Measurements from ENCODE around the gene TMIGD3. TPM values are rescaled to one million over a fixed set of nuclear protein-coding genes. Genes with fewer than 3 reads are reported as not detected.

Gene TMIGD3
- total and polyA plus RNA-seq, 2 of the 4 experiments (the other 2 are of a cell fraction): under 0.01 to 0.12 TPM

DNA sequence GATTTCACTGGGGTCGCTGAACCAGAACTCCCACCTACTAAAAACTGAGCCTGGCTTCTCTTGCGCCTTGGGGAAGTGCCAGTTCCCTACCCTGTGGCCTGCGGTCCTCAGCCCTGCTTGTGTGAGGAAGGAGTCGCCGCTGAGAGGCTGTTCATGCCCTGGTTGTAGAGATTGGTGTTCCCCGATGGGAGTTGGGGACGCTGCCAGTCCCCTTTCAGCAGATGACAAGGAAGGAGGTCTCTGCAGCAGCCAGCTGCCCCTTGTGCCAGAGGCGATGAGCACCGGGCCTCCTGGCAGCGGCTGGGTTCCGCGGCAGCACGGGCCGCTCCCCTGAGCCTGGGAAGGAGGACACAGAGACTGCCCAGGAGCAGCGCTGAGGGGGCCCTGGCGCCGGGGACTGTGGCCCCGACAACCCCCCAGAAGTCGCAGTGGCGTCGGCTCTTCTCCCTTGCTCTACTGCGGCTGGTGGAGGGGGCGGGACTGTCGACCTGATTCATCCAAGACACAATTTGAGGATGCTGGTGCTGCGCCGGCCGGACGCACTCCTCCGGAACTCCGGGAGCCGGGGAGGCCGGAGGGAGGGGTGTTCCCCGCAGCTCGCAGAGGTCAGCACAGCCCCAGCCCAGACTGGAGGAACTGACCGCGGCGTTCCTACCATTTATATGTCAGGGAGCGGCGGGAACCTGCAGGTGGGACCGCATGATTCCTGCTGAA, 12.0 kb upstream of the TMIGD3 start:
- DNase-seq (peak; percentile 54), ATAC-seq (ENCODE audit: low read depth) (peak; percentile 91)
- peak overlapping the region; percentile 39 for H2BK120ac ChIP-seq (ENCODE audit: low read depth, low read length)
- peaks cover 7% of the 10 kb centered on the region for H3K9me1 ChIP-seq (ENCODE audit: insufficient read depth, low read length)
- no peaks in the 10 kb centered on the region for H3K9me3 ChIP-seq (ENCODE audit: control insufficient read depth, insufficient read depth, low read length)
- peak overlapping the region; percentile 51; the same call in 1 of the 2 replicates for H3K4ac ChIP-seq (ENCODE audit: low read depth, low read length)
- H4K91ac ChIP-seq (ENCODE audit: insufficient read depth, low read depth, low read length): peak overlapping the region; percentile 80
- H2BK15ac ChIP-seq (ENCODE audit: low read depth, low read length): peak overlapping the region; percentile 42; the same call in 1 of the 3 replicates
- H2BK5ac ChIP-seq (ENCODE audit: low read depth, low read length, poor library complexity, severe bottlenecking): peak overlapping the region; percentile 45
- H3K56ac ChIP-seq (ENCODE audit: extremely low read depth, insufficient read depth, low read length): no peak overlapping the region
- peak overlapping the region; percentile 57 for H4K5ac ChIP-seq (ENCODE audit: low read depth, low read length)
- dilution Hi-C loops (cut with HindIII; ENCODE audit: low sequenced_read_pairs, unreplicated experiment): no loop called here
- no peaks in the 10 kb centered on the region for H3K36me3 ChIP-seq (ENCODE audit: control insufficient read depth, insufficient read depth, low read length)
- H4K8ac ChIP-seq (ENCODE audit: low read depth in 2 of 2, low read length in 2 of 2): peak overlapping the region; percentile 17 to 70; a peak in 3 of 4 replicates
- intact Hi-C loops (cut with micrococcal nuclease): loop anchor here (5.0 kb wide), 1 partner anchor 37 kb away; no protein-coding TSS in a partner anchor
- peak overlapping the region; percentile 39; the same call in 1 of the 2 replicates for H2AK5ac ChIP-seq (ENCODE audit: low read depth, low read length)
- H3K4me3 ChIP-seq (ENCODE audit: insufficient read depth, low read depth, low read length): peak overlapping the region; percentile 18; the same call in 1 of the 2 replicates
- H2AFZ ChIP-seq (replicated peaks; ENCODE audit: low read length, poor library complexity): peak overlapping the region; percentile 97
- in situ Hi-C loops (cut with MboI; ENCODE audit: low sequenced_read_pairs): no loop called here
- 18% methylated on average over 17 of the region's 40 CpGs; no CpG with 5 or more reads in 1 of the 2 experiments for WGBS, 2 experiments (ENCODE audit: extremely low coverage in 2 of 2, insufficient read length in 1 of 2)
- H3K4me1 ChIP-seq (ENCODE audit: control insufficient read depth, insufficient read depth, low read length): peaks cover 7% of the 10 kb centered on the region
- POLR2A ChIA-PET (ENCODE audit: unreplicated experiment): no interaction called here
- H2AK9ac ChIP-seq (replicated peaks; ENCODE audit: low read depth, low read length, poor library complexity): peak overlapping the region; percentile 58
- no TSS peak for BruUV-seq (replicated peaks)
- peak overlapping the region; percentile 22; the same call in 1 of the 2 replicates for H3K18ac ChIP-seq (ENCODE audit: low read depth, low read length)
- CTCF ChIA-PET: interaction anchor here (0.7 kb wide), 1 partner anchor 1231 kb away, joined by 3 read pairs; no protein-coding TSS in a partner anchor
- H3K79me1 ChIP-seq (ENCODE audit: low read depth in 1 of 2, low read length in 2 of 2): no peaks in the 10 kb centered on the region
- H3K23ac ChIP-seq (ENCODE audit: low read depth, low read length): peak overlapping the region; percentile 70
- no peak overlapping the region for H2BK20ac ChIP-seq (ENCODE audit: low read depth, low read length)
- peak overlapping the region; percentile 6 for H3K14ac ChIP-seq (replicated peaks; ENCODE audit: low read depth, low read length)
- H3K27me3 ChIP-seq (ENCODE audit: control insufficient read depth, insufficient read depth, low read length): no peaks in the 10 kb centered on the region
- no peak overlapping the region; the same call in 1 of the 2 replicates for H3K27ac ChIP-seq (ENCODE audit: insufficient read depth, low read length)
- H4K20me1 ChIP-seq (ENCODE audit: insufficient read depth, low read length): no peaks in the 10 kb centered on the region
- no peak overlapping the region for H3K9ac ChIP-seq (ENCODE audit: low read depth, low read length)
- H3K4me2 ChIP-seq (ENCODE audit: low read depth, low read length): peak overlapping the region; percentile 71
- TF ChIP-seq RFX5 (IDR thresholded peaks at IDR 0.05; ENCODE audit: low read depth, low read length): no peak
- TF ChIP-seq NFE2L2 (IDR thresholded peaks at IDR 0.05; ENCODE audit: low read depth, low read length): no peak
- no peak for TF ChIP-seq POLR2A (IDR thresholded peaks at IDR 0.05; ENCODE audit: low read depth, low read length)
- no peak for TF ChIP-seq MAFK (IDR thresholded peaks at IDR 0.05; ENCODE audit: low read depth, low read length)
- TF ChIP-seq BHLHE40 (IDR thresholded peaks at IDR 0.05; ENCODE audit: low read depth, low read length): no peak
- no peak for TF ChIP-seq CEBPB (IDR thresholded peaks at IDR 0.05; ENCODE audit: low read depth, low read length)
- TF ChIP-seq, protein P1, sequence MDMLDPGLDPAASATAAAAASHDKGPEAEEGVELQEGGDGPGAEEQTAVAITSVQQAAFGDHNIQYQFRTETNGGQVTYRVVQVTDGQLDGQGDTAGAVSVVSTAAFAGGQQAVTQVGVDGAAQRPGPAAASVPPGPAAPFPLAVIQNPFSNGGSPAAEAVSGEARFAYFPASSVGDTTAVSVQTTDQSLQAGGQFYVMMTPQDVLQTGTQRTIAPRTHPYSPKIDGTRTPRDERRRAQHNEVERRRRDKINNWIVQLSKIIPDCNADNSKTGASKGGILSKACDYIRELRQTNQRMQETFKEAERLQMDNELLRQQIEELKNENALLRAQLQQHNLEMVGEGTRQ (IDR thresholded peaks at IDR 0.05; ENCODE audit: low read depth, low read length): no peak
- no peak for TF ChIP-seq MXI1 (IDR thresholded peaks at IDR 0.05; ENCODE audit: borderline replicate concordance, low read depth, low read length)
- no peak for TF ChIP-seq CTCF (conservative IDR thresholded peaks at IDR 0.05; ENCODE audit: low read depth, low read length)
- no peak; the same call in 1 of the 2 replicates for TF ChIP-seq MAZ (IDR thresholded peaks at IDR 0.05; ENCODE audit: borderline replicate concordance, low read depth, low read length)
- TF ChIP-seq RCOR1 (IDR thresholded peaks at IDR 0.05; ENCODE audit: insufficient replicate concordance, low read length): no peak
- no peak for TF ChIP-seq FOS (IDR thresholded peaks at IDR 0.05; ENCODE audit: low read depth, low read length)
- TF ChIP-seq SMC3 (IDR thresholded peaks at IDR 0.05; ENCODE audit: low read depth, low read length): no peak
- TF ChIP-seq CHD1 (IDR thresholded peaks at IDR 0.05; ENCODE audit: low read depth, low read length): no peak
- no peak for TF ChIP-seq RAD21 (IDR thresholded peaks at IDR 0.05; ENCODE audit: low read length)
